GM18873 (cell line): ENCODE results near the gene GASK1A.
"Not testable (repeated sequence)": the region's sequence is repeated elsewhere in the genome, so short reads cannot be mapped to it uniquely, and the experiment has no call there.

Source experiments
- ATAC-seq: cut with Tn5 transposase; IDR thresholded peaks from one replicate; pipeline ENCODE4 v1.9.1; 2021; ENCODE audit warnings: mild to moderate bottlenecking, moderate library complexity, moderate number of reproducible peaks; ENCODE audit not compliant: unreplicated experiment, low FRiP score

The GASK1A gene

DNA sequence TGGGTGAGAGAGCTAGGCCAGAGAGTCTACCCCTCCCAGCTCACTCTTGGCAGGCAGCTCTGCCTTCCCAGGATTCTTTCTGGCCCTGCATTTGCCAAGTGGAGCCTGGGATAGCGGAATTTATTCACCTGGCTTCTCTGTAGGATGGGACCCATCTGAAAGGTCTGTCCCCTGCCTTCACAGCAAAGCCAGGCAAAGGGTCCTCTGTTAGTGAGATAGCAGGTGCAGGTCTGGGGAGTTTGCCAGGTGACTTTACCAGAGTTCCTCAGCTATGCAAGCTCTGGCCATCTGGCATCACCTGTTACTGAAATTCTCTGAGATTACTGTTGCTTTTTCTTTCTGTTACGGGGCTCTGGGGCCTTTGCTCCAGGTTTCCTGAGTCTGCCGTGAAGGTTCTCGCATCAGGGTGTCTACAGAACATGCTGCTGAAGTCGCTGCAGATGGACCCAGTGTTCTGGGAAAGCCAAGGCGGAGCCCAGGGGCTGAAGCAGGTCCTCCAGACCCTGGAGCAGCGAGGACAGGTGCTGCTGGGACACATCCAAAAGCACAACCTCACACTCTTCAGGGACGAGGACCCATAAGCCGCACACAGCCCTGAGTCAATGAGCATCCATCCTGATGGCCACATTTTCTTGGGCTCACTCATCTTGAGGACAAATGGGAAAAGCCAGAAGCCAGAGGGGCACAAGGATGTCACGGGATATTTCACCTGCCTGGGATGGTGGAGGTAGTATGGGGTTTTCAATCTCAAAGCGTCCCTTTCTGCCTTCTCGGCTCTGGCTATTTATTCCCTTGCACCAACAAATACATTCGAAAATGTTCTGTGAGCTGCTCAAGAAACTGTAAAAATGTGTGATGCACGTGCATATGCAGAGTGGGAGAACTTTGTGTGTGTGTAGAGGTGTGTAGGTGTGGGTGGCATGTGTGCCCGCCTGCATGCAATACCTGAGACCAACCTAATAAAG is 77.0 kb downstream of the GASK1A start:
- no peak for ATAC-seq

DNA sequence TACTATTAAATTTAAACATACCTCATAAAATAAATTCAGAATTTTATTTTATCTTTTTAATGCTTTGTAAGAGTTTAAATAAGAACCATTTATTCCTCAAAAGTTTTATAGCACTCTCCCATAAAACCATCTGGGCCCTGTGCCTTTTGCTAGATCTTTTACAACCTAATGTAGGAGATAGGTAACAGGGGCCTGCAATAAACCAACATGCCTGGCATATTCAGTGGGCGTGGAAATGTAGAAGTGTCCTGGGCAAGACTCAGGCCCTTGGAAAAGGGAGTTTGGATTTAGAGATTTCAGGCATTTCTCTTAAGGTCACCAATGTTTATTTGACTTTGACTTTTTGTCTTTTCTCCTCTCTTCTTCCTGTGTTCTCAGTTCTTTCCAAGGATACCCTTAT is 80.3 kb downstream of the GASK1A start:
- no peak for ATAC-seq

DNA sequence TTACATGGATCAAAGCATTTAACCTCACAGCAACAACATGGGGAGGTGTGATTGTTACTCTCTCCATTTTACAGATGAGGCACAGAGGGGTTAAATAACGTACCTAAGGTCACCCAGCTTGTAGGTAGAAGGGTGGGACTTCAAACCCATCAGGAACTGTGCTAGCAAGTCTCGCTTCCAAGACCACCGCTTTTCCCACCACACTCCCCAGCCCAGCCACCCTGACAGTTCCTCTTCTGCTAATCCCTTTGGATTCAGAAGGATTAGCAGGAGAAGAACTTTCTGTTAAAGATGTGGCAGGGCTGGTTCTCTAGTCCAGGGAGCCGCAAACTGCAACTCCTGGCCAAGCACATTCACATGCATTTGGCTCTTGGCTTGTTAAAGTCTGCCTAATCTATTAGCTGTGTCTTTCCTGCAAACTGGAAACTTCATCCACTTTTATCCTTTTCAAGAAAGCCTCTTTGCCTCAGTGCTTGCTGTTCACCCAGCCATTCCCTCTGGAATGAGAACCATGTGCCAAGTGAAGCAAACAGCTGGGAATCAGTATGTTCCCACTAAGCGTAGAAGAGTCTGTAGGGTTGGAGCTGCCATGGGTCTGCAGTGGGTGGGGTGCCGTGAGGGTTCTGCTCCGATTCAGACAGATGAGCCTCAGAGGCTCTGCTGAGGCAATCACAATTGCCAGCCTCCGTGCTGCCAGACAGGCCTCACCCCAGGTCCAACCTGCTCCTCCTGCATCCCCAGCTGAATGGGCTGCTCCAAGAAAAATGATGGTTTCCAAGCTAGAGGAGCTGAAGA is 82.2 kb downstream of the GASK1A start:
- no peak for ATAC-seq

DNA sequence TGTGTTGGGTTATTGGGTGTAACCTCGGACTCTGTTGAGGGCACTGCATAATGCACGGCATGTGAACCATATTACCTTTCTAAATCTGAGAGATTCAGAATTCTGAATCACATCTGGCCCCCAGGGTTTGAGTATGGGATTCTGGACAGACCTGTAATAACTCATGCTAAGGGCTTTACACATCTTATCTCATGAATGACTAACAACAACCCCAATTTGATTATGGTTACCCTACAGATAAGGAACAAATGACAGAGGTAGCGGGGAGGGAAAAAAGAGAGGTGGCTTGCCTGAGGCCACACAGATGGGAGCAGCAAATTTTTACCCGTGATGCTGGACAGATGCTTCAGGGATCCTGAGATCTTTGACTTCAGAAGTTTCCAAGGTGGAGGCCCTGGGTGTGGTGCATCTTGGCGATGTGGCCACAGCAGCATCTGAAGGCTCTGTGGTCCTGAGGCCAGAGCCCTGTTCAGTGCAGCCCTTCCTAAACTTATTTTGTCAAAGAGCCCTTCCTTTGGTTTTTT is 83.0 kb downstream of the GASK1A start:
- ATAC-seq, result no peak

DNA sequence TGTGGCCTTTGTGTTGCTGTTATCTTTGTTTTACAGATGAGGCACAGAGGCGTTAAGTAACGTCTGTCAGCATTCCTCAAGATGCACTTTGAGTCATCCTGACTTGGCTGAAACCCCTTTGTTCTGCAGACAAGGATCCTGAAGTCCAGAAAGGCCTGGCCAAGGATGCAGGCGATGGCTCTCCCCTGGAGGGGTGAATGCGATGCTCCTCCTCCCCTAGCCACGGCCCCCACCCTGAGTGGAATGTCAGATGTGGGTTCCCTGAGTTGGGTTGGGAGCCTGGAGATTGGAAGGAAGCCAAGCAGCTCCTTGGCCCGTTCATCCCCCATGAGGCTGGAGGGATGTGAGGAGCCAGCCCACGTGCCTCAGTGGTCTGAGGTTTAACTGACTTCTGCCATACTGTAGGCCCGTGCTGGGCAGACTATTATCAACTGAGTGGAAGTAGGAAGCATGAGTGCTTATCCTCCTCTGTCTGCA is 83.5 kb downstream of the GASK1A start:
- ATAC-seq, result no peak

DNA sequence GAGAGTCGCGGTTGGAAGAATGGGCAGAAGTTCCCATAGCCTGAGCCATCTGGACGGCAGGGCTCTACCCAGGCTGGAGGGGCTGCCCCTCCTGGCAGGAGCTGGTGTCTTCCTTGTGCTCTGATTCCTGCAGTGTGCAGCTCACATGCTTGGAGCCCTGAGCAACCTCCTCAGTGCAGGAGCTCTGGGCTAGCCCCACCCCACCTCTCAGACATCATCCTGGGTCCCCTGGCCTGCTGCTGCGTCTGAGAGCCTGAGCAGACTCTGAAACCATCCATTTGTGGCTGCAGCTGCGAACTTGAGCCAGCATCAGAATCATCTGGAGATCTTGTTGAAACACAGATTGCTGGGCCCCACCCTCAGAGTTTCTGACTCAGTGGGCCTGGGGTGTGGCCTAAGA is 84.0 kb downstream of the GASK1A start:
- ATAC-seq, result no peak

DNA sequence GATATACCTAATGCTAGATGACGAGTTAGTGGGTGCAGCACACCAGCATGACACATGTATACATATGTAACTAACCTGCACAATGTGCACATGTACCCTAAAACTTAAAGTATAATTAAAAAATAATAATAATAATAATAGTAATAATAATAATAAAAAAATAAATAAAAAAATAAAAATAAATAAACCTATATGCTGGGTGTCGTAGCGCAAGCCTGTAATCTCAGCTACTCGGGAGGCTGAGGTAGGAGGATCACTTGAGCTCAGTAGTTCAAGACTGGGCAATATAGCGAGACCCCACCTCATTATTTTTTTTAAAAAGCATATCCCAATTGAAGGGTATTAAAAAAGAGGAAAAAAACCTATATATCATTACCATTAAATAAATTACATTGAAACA is 91.6 kb downstream of the GASK1A start:
- not testable (repeated sequence) for ATAC-seq

DNA sequence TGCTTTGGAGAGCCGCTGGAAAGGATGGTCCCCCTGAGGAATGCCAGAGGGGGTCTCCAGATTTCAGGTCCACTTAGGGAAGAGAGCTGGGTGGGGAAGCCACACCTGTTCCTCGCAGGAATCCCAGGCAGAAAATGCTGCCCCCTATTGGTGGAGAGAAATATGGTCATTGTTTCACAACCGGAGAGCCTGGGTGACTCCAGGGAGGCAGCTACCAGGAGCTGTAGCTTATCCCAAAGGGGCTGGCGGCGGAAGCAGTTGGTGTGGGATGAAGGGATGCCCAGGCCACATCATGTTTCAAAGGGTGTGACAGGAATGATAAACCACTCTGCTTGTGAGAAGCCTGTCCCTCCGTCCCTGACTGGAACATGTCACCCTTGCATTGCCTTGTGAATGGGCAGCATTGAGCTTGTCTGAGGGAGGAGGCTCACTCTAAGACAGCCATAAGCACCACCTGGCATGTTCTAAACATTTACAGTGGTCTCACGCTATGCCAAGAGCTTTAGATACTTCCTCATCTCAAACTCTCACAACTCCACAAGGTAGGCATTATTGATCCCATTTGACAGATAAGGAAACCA is 92.3 kb downstream of the GASK1A start:
- ATAC-seq, result no peak

DNA sequence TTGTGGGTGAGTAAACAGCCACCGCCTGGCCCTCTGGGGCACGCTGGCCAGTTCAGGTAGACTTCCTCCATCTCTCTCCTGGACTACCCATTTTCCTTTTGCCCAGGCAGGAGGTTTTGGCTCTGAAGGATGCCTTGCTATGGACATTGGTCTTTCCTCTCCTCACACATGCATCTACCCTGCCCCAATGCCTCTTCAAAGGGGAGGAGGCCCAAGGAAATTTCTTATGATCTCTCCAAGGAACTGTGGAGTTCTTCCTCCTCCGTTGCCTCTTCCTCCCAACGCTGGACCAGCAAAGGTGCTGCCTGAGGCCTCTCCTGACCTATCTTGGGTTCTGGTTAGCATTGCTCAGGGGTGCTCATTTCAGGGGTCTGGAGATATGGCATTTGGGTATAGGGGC is 93.2 kb downstream of the GASK1A start:
- no peak for ATAC-seq

DNA sequence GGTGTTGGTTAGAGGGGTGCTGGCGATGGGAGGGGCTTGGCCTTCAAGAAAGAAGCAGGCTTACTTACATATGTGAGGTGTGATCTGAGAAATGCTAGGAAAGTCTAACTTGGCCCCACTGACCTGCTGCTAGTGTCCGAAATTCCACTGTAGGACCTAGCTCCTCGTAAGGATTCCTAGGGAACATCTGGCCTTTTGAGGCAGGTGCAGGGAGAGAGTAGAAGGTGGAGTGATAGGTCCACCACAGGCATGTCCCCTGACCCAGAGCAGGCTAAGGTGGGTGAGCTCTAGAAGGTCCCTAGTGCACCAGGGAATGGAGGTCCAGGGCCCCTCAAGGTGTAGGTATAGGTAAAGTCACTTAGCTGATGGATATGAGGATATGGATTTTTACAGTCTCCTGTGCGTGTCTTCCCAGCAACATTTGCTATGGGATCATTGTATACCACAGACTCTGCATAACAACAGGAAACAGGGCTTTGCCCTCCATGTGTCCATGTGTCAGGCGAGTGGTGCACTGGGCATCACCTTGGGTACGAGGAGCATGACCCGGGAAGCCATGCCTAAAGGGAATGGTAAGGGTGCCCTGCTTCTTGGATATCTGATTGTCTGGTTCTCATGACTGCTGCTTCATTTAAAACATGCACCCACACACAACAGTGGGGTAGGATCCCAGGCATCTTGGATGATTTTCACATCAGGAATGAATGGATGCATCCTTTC is 94.2 kb downstream of the GASK1A start:
- ATAC-seq, result no peak

DNA sequence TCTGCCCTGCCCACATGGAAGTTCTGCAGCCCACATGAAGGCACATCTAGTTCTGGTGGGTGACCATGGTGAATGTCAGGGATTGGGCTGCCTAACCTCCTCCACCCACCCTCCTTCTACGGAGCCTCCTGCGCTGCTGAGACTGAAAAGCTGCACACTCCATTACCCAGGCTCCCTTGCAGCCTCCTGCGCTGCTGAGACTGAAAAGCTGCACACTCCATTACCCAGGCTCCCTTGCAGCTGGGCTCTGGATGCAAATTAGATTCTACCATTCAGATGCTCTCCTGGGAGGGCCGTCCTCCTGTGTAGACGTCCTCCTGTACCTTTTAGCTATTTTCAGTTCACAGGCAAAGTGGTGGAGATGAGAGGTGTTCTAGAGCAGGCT is 94.7 kb downstream of the GASK1A start:
- ATAC-seq, result no peak

DNA sequence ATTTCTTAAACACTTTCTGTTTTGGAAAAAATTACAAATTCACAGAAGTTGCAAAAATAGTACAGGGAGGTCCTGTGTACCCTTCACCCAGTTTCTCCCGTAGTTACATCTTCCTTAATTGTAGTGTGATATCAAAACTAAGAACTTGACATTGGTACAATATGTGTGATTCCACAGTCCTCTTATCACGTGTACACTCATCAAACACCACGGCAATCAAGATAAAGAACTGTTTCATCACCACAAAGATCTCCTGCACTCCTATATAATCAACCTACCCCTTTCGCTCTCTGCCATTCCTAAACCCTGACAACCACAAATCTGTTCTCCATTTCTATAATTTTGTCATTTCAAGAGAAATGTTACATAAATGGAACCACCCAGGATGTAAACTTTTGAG is 95.4 kb downstream of the GASK1A start:
- ATAC-seq, result no peak

DNA sequence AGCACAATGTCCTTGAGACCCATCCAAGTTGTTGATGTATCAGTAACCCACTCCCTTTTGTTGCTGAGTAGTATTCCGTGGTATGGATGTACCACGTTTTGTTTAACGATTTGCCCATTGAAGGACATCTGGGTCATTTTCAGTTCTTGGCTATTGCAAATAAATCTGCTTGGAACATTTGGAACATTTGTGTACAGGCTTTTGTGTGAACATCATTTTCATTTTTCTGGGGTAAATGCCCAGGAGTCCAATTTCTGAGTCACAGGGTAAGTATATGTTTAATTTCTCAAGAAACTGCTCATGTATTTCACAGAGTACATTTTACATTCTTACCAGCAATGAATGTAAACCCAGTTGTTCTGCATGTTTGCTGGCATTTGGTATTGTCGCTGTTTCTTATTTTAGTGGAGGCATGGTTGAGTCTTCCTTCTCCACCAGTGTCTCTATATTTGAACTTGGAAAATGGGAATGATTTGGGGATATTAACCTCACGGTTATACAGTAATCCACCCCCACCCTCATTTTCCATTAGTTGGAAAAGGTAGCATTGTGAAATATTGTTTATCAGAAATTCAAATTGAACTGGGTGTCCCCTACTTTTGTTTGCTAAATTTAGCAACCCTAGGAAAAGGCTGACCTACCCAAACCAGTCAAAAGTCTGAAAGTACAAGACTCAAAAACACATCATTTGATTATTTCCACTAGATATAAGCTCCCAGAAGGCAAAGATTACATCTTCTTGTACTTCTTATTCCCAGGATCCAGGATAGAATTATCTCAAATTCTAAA is 96.0 kb downstream of the GASK1A start:
- ATAC-seq, result no peak

DNA sequence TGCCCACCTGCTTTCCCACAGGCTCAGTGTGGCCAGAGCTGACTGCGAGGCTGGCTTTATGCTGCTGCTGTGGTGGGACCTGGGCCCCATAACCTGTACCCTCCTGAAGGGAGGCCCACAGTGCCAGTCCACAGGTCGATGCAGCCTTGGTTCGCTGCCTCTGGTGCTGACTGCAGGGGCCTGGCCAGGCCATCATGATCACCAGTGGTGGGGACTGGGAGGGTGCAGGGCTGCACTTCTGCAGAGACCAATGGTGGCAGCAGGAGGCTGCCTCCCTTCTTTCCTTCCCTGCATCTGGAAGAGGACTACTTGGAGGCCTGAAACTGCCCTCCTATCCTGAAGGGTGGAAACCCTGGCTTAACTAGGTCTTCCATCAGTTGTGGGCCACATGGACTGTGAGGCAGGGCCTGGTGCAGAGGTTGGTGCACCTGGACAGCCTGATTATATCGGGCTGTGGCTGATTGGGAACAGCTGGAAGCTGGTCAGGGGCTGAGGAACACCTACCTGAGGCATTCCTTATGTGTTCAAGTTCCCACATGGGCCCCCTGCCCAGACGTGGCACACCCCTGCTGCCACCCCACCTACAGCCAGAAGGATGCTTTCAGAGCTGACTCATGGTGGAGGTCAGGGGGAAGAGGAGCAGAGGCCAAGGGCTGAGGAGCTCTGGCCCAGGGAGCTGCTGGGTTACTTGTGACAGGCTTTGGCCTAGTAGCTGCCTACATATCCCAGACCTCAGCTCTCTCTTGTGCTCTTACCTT is 97.0 kb downstream of the GASK1A start:
- ATAC-seq, result no peak

DNA sequence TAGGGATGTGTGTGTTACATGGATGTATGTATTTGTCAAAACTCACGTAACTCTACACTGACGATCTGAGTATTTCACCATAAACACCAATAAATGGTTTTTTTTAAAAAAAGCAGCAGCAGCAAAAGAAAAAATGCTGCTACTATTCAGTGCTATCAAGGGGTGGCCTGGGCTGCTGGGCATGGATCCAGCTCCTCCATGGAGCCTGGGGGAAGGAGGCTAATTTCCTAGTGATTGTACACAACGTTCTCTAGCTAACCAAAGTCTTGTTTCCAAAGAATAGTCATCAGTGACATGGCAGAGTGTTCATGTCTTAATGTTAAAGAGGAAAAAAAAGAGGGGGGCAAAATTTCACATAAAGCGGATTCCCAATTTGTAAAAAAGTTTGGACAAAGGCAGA is 97.7 kb downstream of the GASK1A start:
- no peak for ATAC-seq

DNA sequence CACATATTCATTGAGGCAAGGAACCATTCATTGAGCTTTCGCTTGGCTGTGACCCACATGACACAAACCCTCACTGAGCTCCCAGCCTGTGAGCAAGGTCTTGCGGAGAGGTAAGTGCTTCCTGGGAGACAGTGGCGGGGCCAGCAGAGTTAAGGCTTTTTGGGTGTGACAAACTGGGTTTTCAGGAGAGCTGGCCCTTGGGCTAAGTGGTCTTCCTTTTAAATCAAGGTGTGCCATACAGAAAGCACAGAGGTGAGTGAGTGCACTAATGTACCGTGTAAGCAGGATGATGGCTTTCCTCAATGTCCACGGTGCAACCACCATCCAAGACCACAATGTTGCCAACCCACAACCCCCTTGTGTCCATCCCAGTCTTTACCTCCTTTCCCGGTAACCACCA is 98.2 kb downstream of the GASK1A start:
- ATAC-seq, result no peak

DNA sequence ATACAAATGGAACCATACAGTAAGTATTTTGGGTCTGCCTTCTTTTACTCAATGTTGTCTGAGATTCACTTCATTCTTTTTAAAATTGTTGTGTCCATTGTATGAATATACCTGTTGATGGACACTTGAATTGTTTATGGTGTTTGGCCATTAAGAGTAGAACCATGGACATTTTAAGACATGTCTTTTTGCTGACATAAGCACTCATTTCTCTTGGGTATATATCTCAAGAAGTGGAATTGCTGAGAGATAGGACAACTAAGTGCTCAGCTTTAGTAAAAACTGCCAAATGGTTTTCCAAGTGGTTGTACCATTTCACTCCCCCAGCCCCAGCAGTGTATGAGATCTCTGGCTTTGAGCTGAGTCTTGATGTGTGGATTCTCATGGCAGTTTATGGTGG is 98.6 kb downstream of the GASK1A start:
- no peak for ATAC-seq

DNA sequence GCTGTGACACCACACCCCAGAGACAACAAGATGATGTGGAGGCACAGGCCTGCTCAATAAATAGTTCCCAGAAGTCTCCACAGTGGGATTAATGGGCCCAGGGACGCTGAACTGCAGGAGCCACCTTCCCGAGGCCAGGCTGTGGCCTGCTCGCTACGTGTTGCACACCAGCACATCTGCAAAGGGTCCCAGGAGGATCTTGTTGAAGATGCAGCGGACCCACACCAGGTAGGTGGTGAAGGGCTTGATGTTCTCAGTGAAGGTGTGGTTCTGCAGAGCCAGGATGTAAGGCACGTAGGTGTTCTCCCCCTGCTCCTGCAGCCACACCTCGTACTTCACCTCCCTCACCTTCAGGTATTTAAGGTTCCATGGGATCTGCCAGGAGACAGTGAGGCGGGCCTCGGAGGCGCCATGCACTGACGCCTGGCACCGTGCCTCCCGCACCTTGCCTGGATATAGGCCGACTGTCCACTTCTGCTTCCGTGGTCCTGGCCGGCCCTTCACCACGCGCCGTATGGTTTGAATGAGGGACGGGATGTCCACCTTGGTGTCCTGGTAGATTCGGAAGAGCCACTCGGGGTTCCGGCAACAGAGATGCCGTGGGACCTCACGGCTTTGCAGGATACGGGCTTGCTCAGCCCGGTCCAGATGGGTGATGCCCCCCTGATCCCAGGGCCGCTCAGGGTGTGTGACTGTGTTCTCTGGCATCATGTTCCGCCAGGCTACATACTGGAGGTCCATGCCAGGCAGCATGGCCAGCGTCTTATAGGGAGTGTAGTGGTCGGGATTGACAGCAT is 100.6 kb downstream of the GASK1A start:
- ATAC-seq, result no peak
